Skeletal muscle satellite cell (primary cell): ENCODE data around the gene DEAF1. TPM values are rescaled to one million over a fixed set of nuclear protein-coding genes. Genes with fewer than 3 reads are reported as not detected.
A peak's percentile ranks its signal among the peaks of the same experiment; 100 is the strongest.
"Not testable (repeated sequence)": the region's sequence is repeated elsewhere in the genome, so short reads cannot be mapped to it uniquely, and the experiment has no call there.

Experiments
- H3K27me3 ChIP-seq: 2 replicates; pipeline ENCODE4 v1.7.0; 2013; ENCODE audit warnings: low read length; ENCODE audit not compliant: control insufficient read depth, insufficient read depth
- H3K36me3 ChIP-seq: 2 replicates; pipeline ENCODE4 v1.7.0; 2013; ENCODE audit warnings: mild to moderate bottlenecking, control low read depth, low read length; ENCODE audit not compliant: insufficient read depth
- H3K4me1 ChIP-seq: 2 replicates; pipeline ENCODE4 v1.7.0; 2013; ENCODE audit warnings: low read length; ENCODE audit not compliant: control insufficient read depth, insufficient read depth
- H3K4me2 ChIP-seq: 2 replicates; pipeline ENCODE4 v1.7.0; 2013; ENCODE audit warnings: mild to moderate bottlenecking, low read length
- H3K4me3 ChIP-seq: 2 replicates; pipeline ENCODE4 v1.7.0; 2013; ENCODE audit warnings: low read length
- H3K9ac ChIP-seq: 2 replicates; pipeline ENCODE4 v1.7.0; 2013; ENCODE audit warnings: mild to moderate bottlenecking, low read depth, low read length, moderate library complexity
- H3K9me3 ChIP-seq: replicated peaks from 2 replicates; pipeline ENCODE4 v1.7.0; 2013; ENCODE audit warnings: mild to moderate bottlenecking, control low read depth, low read length
- total RNA-seq: library from RNA; depleted of rRNA; stranded (reverse); fragments of >200 nt; gene quantifications from 2 replicates; pipeline ENCODE4 v1.2.3, GENCODE V29; 2012; rRNA removed

The DEAF1 gene, protein sequence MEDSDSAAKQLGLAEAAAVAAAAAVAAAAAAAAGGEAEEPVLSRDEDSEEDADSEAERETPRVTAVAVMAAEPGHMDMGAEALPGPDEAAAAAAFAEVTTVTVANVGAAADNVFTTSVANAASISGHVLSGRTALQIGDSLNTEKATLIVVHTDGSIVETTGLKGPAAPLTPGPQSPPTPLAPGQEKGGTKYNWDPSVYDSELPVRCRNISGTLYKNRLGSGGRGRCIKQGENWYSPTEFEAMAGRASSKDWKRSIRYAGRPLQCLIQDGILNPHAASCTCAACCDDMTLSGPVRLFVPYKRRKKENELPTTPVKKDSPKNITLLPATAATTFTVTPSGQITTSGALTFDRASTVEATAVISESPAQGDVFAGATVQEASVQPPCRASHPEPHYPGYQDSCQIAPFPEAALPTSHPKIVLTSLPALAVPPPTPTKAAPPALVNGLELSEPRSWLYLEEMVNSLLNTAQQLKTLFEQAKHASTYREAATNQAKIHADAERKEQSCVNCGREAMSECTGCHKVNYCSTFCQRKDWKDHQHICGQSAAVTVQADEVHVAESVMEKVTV
- total RNA-seq, result 27.9 and 36.0 TPM in 2 replicates

DNA sequence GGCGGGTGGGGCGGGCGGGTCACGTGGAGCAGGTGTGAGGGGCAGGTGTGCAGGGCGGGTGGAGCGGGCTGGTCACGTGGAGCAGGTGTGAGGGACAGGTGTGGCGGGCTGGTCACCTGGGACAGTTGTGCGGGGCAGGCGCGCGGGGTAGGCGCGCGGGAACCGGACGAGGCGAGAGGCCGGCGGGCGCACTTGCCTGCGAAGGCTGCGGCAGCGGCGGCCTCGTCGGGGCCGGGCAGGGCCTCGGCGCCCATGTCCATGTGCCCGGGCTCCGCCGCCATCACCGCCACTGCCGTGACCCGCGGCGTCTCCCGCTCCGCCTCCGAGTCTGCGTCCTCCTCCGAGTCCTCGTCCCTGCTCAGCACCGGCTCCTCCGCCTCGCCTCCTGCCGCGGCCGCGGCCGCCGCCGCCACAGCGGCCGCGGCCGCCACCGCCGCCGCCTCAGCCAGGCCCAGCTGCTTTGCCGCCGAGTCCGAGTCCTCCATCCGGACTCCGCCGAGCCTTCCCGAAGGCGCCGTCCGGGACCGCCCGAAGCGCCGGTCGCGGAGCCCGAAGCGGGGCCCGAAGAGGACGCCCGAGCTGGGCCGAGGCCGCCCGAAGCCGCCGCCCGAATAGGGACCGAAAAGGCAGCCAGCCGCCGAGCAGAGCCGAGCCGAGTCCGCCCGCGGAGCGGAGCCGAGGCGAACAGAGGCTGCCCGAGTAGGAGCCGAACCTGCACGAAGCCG is at the start of gene DEAF1:
Gene DEAF1 (minus strand): TSS at position 660 of the 725 bp plus-strand sequence. CDS start 175 bp downstream, at position 485.
- Histone ChIP-seq H3K4me1 (peaks cover 43% of the 10 kb centered on the region), H3K4me2 (peak within 1 kb of the TSS; percentile 90), H3K9ac (peak within 1 kb of the TSS; percentile 99), H3K27me3 (no peaks in the 10 kb centered on the region), H3K9me3 (no peaks in the 10 kb centered on the region), H3K4me3 (peak within 1 kb of the TSS; percentile 83), H3K36me3 (peaks cover 1% of the 10 kb centered on the region)

DNA sequence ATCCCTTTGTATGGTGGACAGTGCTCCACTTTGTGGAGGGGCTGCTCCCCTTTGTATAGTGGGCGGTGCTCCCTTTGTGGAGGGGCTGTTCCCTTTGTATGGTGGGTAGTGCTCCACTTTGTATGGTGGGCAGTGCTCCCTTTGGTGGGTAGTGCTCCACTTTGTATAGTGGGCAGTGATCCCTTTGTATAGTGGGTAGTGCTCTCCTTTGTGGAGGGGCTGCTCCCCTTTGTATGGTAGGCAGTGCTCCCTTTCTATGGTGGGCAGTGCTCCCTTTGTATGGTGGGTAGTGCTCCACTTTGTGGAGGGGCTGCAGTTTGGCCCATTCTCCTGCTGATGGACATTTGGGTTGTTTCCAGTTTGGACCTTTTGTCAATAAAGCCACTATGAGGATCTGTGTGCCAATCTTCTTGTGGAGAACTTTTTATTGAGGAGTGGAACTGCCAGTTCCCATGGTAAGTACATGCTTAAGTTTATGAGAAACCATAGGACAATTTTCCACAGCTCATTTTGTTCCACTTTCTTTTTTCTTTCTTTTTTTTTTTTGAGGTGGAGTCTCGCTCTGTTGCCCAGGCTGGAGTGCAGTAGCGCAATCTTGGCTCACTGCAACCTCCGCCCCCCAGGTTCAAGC is 47.7 kb upstream of the DEAF1 start:
- no peaks in the 10 kb centered on the region for H3K36me3 ChIP-seq
- H3K4me1 ChIP-seq, result peaks cover 6% of the 10 kb centered on the region
- no peak overlapping the region for H3K4me2 ChIP-seq
- peaks cover 2% of the 10 kb centered on the region for H3K27me3 ChIP-seq
- no peak overlapping the region for H3K4me3 ChIP-seq
- no peak overlapping the region for H3K9ac ChIP-seq
- no peaks in the 10 kb centered on the region for H3K9me3 ChIP-seq

DNA sequence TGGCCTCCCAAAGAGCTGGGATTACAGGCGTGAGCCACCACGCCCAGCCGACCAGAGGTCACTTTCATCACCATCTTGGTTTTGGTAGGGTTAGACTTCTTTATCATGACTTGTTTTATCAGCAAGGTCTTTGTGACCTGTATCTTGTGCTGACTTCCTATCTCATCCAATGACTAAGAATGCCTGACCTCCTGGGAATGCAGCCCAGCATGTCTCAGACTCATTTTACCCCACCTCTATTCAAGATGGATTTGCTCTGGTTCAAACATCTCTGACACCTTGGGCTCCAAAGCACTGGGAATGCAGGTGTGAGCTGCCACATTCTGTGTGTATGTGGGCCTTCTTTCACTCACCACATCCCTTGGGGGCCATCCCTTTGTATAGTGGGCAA is 47.1 kb upstream of the DEAF1 start:
- Histone ChIP-seq H3K36me3 (no peaks in the 10 kb centered on the region), H3K9me3 (no peaks in the 10 kb centered on the region), H3K27me3 (peaks cover 8% of the 10 kb centered on the region), H3K9ac (no peak overlapping the region), H3K4me3 (no peak overlapping the region), H3K4me1 (peaks cover 6% of the 10 kb centered on the region), H3K4me2 (no peak overlapping the region)

DNA sequence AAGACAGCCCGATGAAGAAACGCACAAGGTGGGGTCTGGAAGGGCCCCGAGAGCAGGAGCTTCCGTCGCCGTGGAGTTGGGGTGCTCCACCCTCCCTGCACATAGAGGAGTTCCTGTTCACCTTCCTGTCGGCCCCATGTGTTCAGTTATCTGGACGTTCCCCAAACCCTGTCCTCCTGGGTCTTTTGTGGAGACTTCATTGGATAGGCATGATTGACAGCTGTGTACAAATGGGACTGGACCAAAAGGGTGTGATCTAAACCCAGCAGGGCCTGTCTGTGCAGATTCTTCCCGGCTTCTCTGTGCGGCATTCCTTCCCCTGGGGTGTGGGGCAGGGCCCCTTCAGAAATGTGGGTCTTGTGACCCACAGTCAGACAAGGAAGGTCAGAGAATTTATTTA is 42.9 kb upstream of the DEAF1 start:
- peaks cover 18% of the 10 kb centered on the region for H3K27me3 ChIP-seq
- not testable (repeated sequence) for H3K4me2 ChIP-seq, H3K36me3 ChIP-seq, H3K4me3 ChIP-seq, H3K9me3 ChIP-seq, H3K9ac ChIP-seq, H3K4me1 ChIP-seq

DNA sequence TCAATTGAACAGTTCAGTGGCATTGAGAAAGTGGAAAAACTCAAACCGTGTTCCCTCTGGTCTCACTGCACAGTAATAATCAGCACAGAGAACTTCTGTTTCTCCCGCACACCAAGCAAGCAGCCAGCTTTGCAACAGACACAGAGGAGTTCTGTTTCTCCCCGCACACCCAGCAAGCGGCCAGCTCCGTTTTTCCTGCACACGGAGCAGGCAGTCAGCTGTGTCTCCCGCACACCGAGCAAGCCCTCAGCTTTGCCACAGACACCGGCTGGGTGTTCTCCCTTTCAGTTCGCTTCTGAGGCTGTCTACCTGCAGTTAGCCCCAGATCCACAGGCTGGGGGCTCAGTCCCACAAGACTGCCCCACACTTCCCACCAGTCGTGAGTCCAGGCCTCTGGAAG is 42.3 kb upstream of the DEAF1 start:
- H3K4me1 ChIP-seq, result no peaks in the 10 kb centered on the region
- no peak overlapping the region for H3K4me3 ChIP-seq
- peaks cover 18% of the 10 kb centered on the region for H3K27me3 ChIP-seq
- H3K9me3 ChIP-seq, result no peaks in the 10 kb centered on the region
- no peak overlapping the region for H3K4me2 ChIP-seq
- no peaks in the 10 kb centered on the region for H3K36me3 ChIP-seq
- H3K9ac ChIP-seq, result no peak overlapping the region

DNA sequence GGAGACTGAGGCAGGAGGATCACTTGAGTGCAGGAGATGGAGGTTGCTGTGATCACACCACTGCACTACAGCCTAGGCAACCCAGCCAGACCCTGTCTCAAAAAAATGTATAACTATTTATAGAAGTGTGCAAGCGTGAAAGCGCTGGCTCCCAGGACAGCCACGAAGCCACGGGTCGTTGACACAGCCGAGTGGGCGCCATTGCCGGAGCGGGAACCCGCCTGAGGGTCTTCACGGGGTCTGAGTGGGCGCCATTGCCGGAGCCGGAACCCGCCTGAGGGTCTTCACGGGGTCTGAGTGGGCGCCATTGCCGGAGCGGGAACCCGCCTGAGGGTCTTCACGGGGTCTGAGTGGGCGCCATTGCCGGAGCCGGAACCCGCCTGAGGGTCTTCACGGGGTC is 39.5 kb upstream of the DEAF1 start:
- H3K9ac ChIP-seq, H3K4me2 ChIP-seq, H3K4me3 ChIP-seq, H3K36me3 ChIP-seq, H3K4me1 ChIP-seq, H3K9me3 ChIP-seq: not testable (repeated sequence)
- peaks cover 18% of the 10 kb centered on the region for H3K27me3 ChIP-seq

DNA sequence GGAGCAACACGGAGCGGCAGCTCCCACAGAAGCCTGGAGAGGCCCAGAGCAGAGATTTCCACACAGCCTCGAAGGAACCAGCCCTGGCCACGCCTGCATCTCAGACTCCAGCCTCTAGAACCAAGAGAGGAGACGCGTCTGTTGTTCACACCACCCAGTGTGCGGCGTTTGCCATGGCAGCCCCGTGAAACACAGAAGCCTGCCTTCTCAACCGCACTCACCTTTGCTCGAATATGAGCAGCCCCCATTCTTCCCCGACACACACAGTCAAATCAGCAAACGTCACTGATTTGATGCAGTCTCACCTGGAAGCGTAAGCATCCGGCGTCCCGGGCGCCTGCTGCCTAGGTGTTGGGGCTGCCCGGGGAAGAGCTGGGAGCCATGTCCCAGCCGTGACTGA is 38.0 kb upstream of the DEAF1 start:
- peaks cover 12% of the 10 kb centered on the region for H3K4me1 ChIP-seq
- H3K9ac ChIP-seq, result no peak overlapping the region
- H3K9me3 ChIP-seq, result no peaks in the 10 kb centered on the region
- no peak overlapping the region for H3K4me3 ChIP-seq
- no peak overlapping the region for H3K4me2 ChIP-seq
- no peaks in the 10 kb centered on the region for H3K36me3 ChIP-seq
- peaks cover 18% of the 10 kb centered on the region for H3K27me3 ChIP-seq

DNA sequence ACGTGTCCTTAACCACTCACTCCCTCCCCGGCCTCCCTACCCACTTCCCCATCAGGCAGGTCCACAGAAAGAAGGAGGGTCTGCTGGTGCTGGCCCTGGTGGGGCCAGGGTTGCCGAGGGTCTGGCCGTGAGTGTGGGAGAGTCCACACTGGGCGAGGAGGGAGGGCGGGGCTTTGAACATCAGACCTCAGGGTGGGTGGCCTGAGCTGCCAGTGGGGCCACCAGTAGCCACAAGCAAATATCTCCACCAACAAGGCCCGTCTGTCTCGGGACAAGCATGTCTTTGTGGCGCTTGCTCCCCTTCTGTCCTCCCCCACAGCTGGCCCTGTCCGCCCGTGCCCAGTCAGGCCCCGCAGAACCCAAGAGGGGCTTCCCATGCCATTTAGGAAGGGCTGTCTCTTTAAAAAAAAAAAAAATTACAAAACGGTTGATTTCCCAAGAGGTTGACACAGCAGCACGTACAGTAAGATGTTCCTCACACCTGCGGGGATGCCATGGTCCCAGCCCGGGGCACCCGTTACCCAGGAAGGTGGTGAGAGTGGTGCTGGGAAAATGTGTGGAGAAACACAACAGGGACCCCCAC is 34.6 kb upstream of the DEAF1 start:
- Histone ChIP-seq H3K4me3 (no peak overlapping the region), H3K9ac (no peak overlapping the region), H3K4me1 (peaks cover 31% of the 10 kb centered on the region), H3K36me3 (no peaks in the 10 kb centered on the region), H3K4me2 (no peak overlapping the region), H3K9me3 (no peaks in the 10 kb centered on the region), H3K27me3 (peaks cover 14% of the 10 kb centered on the region)

DNA sequence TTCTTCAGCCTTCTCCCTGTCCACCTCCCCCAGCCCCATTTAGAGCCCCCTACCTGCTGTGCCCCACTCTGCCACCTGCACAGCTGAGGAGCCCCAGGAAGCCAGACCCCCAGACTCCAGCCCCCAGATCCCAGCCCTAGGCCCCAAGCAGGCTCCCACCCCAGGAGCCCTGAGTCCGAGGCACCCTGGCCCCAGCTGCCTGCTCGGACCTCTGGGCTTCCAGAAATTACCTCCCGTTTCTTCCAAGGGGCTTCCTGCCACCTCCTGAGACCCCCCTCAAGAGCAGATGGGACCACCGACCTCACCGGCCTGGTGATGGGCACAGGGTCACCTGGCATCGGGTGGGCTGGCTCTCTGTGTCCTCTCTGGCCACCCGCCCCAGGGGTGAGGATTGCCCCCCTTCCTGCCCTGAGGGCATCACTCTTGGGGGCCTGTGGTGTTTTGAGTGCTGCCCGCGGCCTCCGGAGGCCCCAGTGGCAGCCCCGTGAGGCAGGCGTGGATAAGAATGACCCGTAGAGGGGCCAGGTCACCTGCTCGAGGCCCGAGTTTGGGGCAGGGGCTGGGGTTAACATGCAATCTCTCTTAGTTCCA is 34.0 kb upstream of the DEAF1 start:
- H3K36me3 ChIP-seq, result no peaks in the 10 kb centered on the region
- no peak overlapping the region for H3K4me3 ChIP-seq
- peaks cover 31% of the 10 kb centered on the region for H3K4me1 ChIP-seq
- no peak overlapping the region for H3K4me2 ChIP-seq
- H3K9ac ChIP-seq, result no peak overlapping the region
- H3K9me3 ChIP-seq, result no peaks in the 10 kb centered on the region
- H3K27me3 ChIP-seq, result peaks cover 14% of the 10 kb centered on the region

DNA sequence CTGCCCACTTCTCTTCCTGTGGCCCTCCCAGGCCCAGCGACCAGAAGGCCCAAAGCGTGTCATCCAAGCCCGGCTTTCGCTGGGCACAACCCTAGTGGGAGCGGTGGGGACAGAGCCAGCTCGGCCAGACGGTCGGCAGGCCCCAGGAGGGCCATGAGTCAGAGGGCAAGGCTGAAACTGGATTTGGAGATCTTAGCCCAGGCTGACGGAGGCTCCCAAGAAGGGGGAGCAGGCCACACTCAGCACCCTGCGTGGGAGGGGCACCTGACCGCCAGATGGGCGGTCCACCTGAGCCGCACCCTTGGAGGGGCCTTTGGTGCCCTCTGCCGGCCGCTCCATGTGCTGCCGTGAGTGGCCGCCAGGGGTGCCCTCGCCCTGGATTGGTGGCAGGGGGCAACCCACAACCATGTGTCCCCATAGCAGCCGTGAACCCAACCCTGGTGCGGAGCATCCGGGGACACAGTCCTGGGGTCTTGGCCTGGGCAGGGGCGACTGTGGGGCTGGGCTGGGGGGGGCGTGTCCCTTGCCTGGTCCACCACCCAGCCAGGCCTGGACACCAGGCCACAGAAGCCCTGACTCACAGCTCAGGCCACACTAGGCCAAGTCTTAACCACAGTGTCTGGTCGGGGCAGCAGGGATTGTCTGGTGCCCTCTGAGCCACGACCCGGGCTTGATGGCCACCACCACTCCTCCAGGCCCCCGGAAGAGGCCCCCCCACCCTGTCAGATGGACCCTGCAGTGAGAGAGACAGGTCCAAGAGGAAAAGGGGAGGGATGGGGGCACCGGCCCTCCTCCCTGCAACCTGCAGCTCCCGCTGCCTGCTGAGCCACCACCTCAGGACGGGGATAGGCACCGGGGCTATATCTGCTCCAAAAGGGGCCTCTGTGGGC is 33.1 kb upstream of the DEAF1 start:
- Histone ChIP-seq H3K4me1 (peaks cover 31% of the 10 kb centered on the region), H3K27me3 (peaks cover 7% of the 10 kb centered on the region), H3K4me3 (no peak overlapping the region), H3K9me3 (no peaks in the 10 kb centered on the region), H3K4me2 (peak overlapping the region; percentile 40), H3K9ac (peak overlapping the region; percentile 18), H3K36me3 (no peaks in the 10 kb centered on the region)
